Stimulated activated CD4-positive, alpha-beta T cell treated with anti-CD3 and anti-CD28 coated beads, TNF-alpha, amount 100 ng/mL, for 48 hours (primary cell): ENCODE measurements around the gene CDH22.

Source experiments
- DNase-seq, 3 donors: peaks; one replicate each; pipeline ENCODE4 v3.0.0-alpha.2; 2020; ENCODE audit warnings: low read depth in 3 of 3

CDH22 gene

GRCh38 chr20:46195264-46196036 is 112.8 kb downstream of the CDH22 start:
- no peak for DNase-seq

GRCh38 chr20:46194409-46194808 is 113.9 kb downstream of the CDH22 start:
- DNase-seq = no peak

- DNase-seq = no peak
These were observed 115.8 kb downstream of the CDH22 start for GRCh38 chr20:46192376-46192944.

- DNase-seq = no peak
These were observed 116.7 kb downstream of the CDH22 start for GRCh38 chr20:46191611-46192010.

- DNase-seq = no peak
These were observed 117.1 kb downstream of the CDH22 start for GRCh38 chr20:46191168-46191540.

GRCh38 chr20:46190478-46191167 is 117.7 kb downstream of the CDH22 start:
- DNase-seq = no peak

- no peak for DNase-seq
These were observed 119.3 kb downstream of the CDH22 start for GRCh38 chr20:46188866-46189541.

- DNase-seq = no peak
These were observed 122.1 kb downstream of the CDH22 start for GRCh38 chr20:46186210-46186609.

- DNase-seq = no peak
These were observed 122.9 kb downstream of the CDH22 start for GRCh38 chr20:46185353-46185752.

GRCh38 chr20:46183768-46184167 is 124.5 kb downstream of the CDH22 start:
- DNase-seq = no peak

- DNase-seq = no peak
These were observed 125.8 kb downstream of the CDH22 start for GRCh38 chr20:46182276-46183200.

GRCh38 chr20:46179862-46180261 is 128.4 kb downstream of the CDH22 start:
- no peak for DNase-seq

- DNase-seq = no peak
These were observed 129.4 kb downstream of the CDH22 start for GRCh38 chr20:46178891-46179290.

GRCh38 chr20:46177768-46178167 is 130.5 kb downstream of the CDH22 start:
- no peak for DNase-seq

GRCh38 chr20:46176739-46177378 is 131.4 kb downstream of the CDH22 start:
- no peak for DNase-seq

- DNase-seq = no peak
These were observed 133.2 kb downstream of the CDH22 start for GRCh38 chr20:46175127-46175494.

GRCh38 chr20:46174469-46175126 is 133.7 kb downstream of the CDH22 start:
- peak; percentile 43 to 73 (median 46) for DNase-seq

- no peak for DNase-seq
These were observed 134.4 kb downstream of the CDH22 start for GRCh38 chr20:46173652-46174468.

GRCh38 chr20:46172961-46173536 is 135.2 kb downstream of the CDH22 start:
- no peak for DNase-seq
